Neural progenitor cell (in vitro differentiated cells): ENCODE measurements around the gene SEMA4A. TPM values are rescaled to one million over a fixed set of nuclear protein-coding genes. Genes with fewer than 3 reads are reported as not detected.

Experiments used
- DNase-seq: peaks from one replicate; pipeline ENCODE4 v3.0.0-alpha.2; 2016; ENCODE audit warnings: low spot score
- H2AFZ ChIP-seq: fragments of 200-600 bp; sonication (generic); replicated peaks from 2 replicates; pipeline ENCODE4 v1.6.1; 2016; ENCODE audit warnings: antibody characterized with exemption
- H3F3A ChIP-seq: fragments of 200-600 bp; sonication (generic); 2 replicates; pipeline ENCODE4 v1.6.1; 2016; ENCODE audit warnings: antibody characterized with exemption, low read depth
- H3K27ac ChIP-seq: fragments of 200-600 bp; sonication (generic); 2 replicates; pipeline ENCODE4 v1.5.1; 2016; ENCODE audit warnings: mild to moderate bottlenecking
- H3K27me3 ChIP-seq: fragments of 200-600 bp; sonication (generic); 2 replicates; pipeline ENCODE4 v1.6.1; 2016; ENCODE audit warnings: mild to moderate bottlenecking, moderate library complexity
- H3K36me3 ChIP-seq: fragments of 200-600 bp; sonication (generic); 2 replicates; pipeline ENCODE4 v1.5.1; 2016
- H3K4me1 ChIP-seq: fragments of 200-600 bp; sonication (generic); 2 replicates; pipeline ENCODE4 v1.6.1; 2016; ENCODE audit warnings: mixed run types
- H3K4me2 ChIP-seq: fragments of 200-600 bp; sonication (generic); 2 replicates; pipeline ENCODE4 v1.6.1; 2016
- H3K4me3 ChIP-seq: fragments of 200-600 bp; sonication (generic); 2 replicates; pipeline ENCODE4 v1.5.1; 2016
- H3K79me2 ChIP-seq: fragments of 200-600 bp; sonication (generic); 2 replicates; pipeline ENCODE4 v1.6.1; 2016; ENCODE audit warnings: low read depth
- H3K9ac ChIP-seq: fragments of 200-600 bp; sonication (generic); 2 replicates; pipeline ENCODE4 v1.6.1; 2016
- H3K9me3 ChIP-seq: fragments of 200-600 bp; sonication (generic); 2 replicates; pipeline ENCODE4 v1.5.1; 2016; ENCODE audit warnings: low read depth
- H4K20me1 ChIP-seq: fragments of 200-600 bp; sonication (generic); 2 replicates; pipeline ENCODE4 v1.6.1; 2016; ENCODE audit warnings: low read depth
- H3K27ac Mint-ChIP-seq: 3 replicates; pipeline ENCODE4 v1.8.0; 2021; ENCODE audit warnings: mixed read lengths
- H3K27me3 Mint-ChIP-seq: 2 replicates; pipeline ENCODE4 v1.8.0; 2022; ENCODE audit warnings: low read depth, mild to moderate bottlenecking, inconsistent platforms, moderate library complexity, mixed read lengths; ENCODE audit not compliant: insufficient read depth
- H3K36me3 Mint-ChIP-seq: 3 replicates; pipeline ENCODE4 v1.8.0; 2021; ENCODE audit warnings: mixed read lengths
- H3K4me1 Mint-ChIP-seq: 3 replicates; pipeline ENCODE4 v1.8.0; 2021; ENCODE audit warnings: mixed read lengths
- H3K4me3 Mint-ChIP-seq: 3 replicates; pipeline ENCODE4 v1.8.0; 2021; ENCODE audit warnings: mild to moderate bottlenecking, moderate library complexity, mixed read lengths
- H3K9me3 Mint-ChIP-seq: 3 replicates; pipeline ENCODE4 v1.8.0; 2020; ENCODE audit warnings: mixed read lengths
- CTCF ChIP-seq: fragments of 200-600 bp; sonication (generic); IDR thresholded peaks from 2 replicates; pipeline ENCODE4 v1.5.1; 2017; ENCODE audit warnings: antibody characterized with exemption, mild to moderate bottlenecking
- EZH2 ChIP-seq: fragments of 200-600 bp; sonication (generic); IDR thresholded peaks from 2 replicates; pipeline ENCODE4 v1.6.1; 2017; ENCODE audit warnings: antibody characterized with exemption, mild to moderate bottlenecking, moderate library complexity
- EZH2phosphoT487 ChIP-seq: fragments of 200-600 bp; sonication (generic); IDR thresholded peaks from 2 replicates; pipeline ENCODE4 v1.6.1; 2017; ENCODE audit warnings: antibody characterized with exemption
- total RNA-seq: library from RNA; depleted of rRNA; stranded (reverse); fragments of >200 nt; gene quantifications from 2 replicates; pipeline ENCODE4 v1.2.3, GENCODE V29; 2015; ENCODE audit warnings: low replicate concordance

Gene SEMA4A
- total RNA-seq, 1 donor from 2014 or later: 0.69 TPM

DNA sequence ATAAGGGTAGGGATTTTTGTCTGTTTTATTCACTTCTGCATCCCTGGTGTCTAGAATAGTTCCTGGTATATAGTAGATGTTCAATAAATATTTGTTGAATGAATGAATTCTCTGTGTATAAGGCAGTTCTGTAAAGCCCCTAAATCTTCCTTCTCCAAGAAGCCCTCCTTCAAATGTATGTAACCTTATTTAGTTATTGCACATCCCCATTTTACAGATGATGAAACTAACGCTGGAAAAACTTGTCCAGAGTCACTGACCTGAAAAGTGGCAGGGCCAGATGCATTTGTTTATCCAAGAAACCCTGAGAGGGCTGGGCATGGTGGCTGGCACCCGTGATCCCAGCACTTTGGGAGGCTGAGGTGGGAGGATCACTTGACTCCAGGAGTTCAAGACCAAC is 43.1 kb upstream of the SEMA4A start:
- peaks cover 100% of the 10 kb centered on the region for H4K20me1 ChIP-seq
- DNase-seq: no peak
- Mint-ChIP-seq H3K27ac (no peak overlapping the region), H3K4me1 (peaks cover 58% of the 10 kb centered on the region), H3K27me3 (peaks cover 25% of the 10 kb centered on the region), H3K36me3 (peaks cover 12% of the 10 kb centered on the region), H3K4me3 (no peak overlapping the region), H3K9me3 (no peaks in the 10 kb centered on the region)
- peaks cover 32% of the 10 kb centered on the region for H3K4me1 ChIP-seq
- no peak overlapping the region for H2AFZ ChIP-seq
- H3K27me3 ChIP-seq: peaks cover 12% of the 10 kb centered on the region
- no peak overlapping the region for H3K9ac ChIP-seq
- TF ChIP-seq CTCF (no peak), EZH2phosphoT487 (no peak), EZH2 (no peak)
- H3K4me2 ChIP-seq: no peak overlapping the region
- H3K9me3 ChIP-seq: no peaks in the 10 kb centered on the region
- no peaks in the 10 kb centered on the region for H3K36me3 ChIP-seq
- H3F3A ChIP-seq: peaks cover 39% of the 10 kb centered on the region
- H3K27ac ChIP-seq: no peak overlapping the region
- peaks cover 19% of the 10 kb centered on the region for H3K79me2 ChIP-seq
- no peak overlapping the region for H3K4me3 ChIP-seq

DNA sequence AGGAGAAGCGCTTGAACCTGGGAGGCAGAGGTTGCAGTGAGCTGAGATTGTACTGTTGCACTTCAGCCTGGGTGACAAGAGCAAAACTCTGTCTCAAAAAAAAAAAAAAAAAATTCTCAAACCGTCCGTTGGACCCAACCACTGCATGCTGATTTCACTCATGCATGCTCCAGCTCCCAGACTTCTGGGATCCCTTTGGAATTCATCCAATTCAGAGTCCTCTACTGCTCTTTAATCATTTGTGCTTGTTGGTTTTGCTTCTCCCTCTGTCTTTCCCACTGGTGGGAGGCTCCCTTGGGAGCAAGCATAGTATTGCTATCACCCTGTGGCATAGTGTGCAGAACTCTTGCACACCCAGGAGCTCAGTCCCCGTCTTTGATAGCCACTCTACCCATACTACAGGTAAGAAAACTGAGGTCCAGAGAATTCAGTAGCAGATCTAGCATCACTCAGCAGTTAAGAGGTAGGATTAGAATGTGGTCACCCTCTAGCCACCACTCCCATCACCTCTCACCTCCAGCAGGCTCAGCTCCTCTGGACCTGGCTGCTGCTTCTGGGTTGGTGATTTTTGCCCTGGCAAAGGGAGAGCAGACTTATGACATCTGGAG is 41.9 kb upstream of the SEMA4A start:
- H3K9me3 ChIP-seq: no peaks in the 10 kb centered on the region
- Mint-ChIP-seq H3K4me3 (no peak overlapping the region), H3K36me3 (peaks cover 14% of the 10 kb centered on the region), H3K27ac (no peak overlapping the region), H3K9me3 (no peaks in the 10 kb centered on the region), H3K27me3 (peaks cover 23% of the 10 kb centered on the region), H3K4me1 (peaks cover 57% of the 10 kb centered on the region)
- no peak overlapping the region for H3K9ac ChIP-seq
- H3K4me1 ChIP-seq: peaks cover 23% of the 10 kb centered on the region
- no peak overlapping the region for H3K27ac ChIP-seq
- peaks cover 27% of the 10 kb centered on the region for H3F3A ChIP-seq
- no peak overlapping the region for H3K4me2 ChIP-seq
- H3K36me3 ChIP-seq: no peaks in the 10 kb centered on the region
- H3K79me2 ChIP-seq: peaks cover 23% of the 10 kb centered on the region
- no peak for DNase-seq
- H2AFZ ChIP-seq: no peak overlapping the region
- TF ChIP-seq CTCF (no peak), EZH2phosphoT487 (no peak), EZH2 (no peak)
- no peak overlapping the region for H3K4me3 ChIP-seq
- peaks cover 19% of the 10 kb centered on the region for H3K27me3 ChIP-seq
- H4K20me1 ChIP-seq: peaks cover 100% of the 10 kb centered on the region

- H3F3A ChIP-seq: peaks cover 17% of the 10 kb centered on the region
- no peaks in the 10 kb centered on the region for H3K36me3 ChIP-seq
- H3K27ac ChIP-seq: no peak overlapping the region
- Mint-ChIP-seq H3K4me1 (peaks cover 48% of the 10 kb centered on the region), H3K36me3 (peaks cover 14% of the 10 kb centered on the region), H3K27ac (no peak overlapping the region), H3K4me3 (peak overlapping the region; percentile 55), H3K9me3 (no peaks in the 10 kb centered on the region), H3K27me3 (peaks cover 18% of the 10 kb centered on the region)
- peaks cover 19% of the 10 kb centered on the region for H3K27me3 ChIP-seq
- H2AFZ ChIP-seq: no peak overlapping the region
- no peak for TF ChIP-seq EZH2phosphoT487
- TF ChIP-seq CTCF: no peak
- TF ChIP-seq EZH2: no peak
- no peak for DNase-seq
- H3K4me1 ChIP-seq: peaks cover 14% of the 10 kb centered on the region
- H3K4me3 ChIP-seq: no peak overlapping the region
- H3K9ac ChIP-seq: no peak overlapping the region
- H4K20me1 ChIP-seq: peaks cover 100% of the 10 kb centered on the region
- peaks cover 22% of the 10 kb centered on the region for H3K79me2 ChIP-seq
- H3K4me2 ChIP-seq: no peak overlapping the region
- no peaks in the 10 kb centered on the region for H3K9me3 ChIP-seq
Measured at GRCh38 chr1:156112276-156113137, 40.9 kb upstream of the SEMA4A start.
